HUES6 (cell line): Measurements from ENCODE around the gene CALCB.

Source experiments
- H3K27ac ChIP-seq: 2 replicates; pipeline ENCODE4 v1.7.0; 2013; ENCODE audit warnings: low read depth, mild to moderate bottlenecking, low read length, inconsistent platforms
- H3K27me3 ChIP-seq: 2 replicates; pipeline ENCODE4 v1.6.1; 2013; ENCODE audit warnings: low read length; ENCODE audit not compliant: control insufficient read depth, insufficient read depth
- H3K36me3 ChIP-seq: 2 replicates; pipeline ENCODE4 v1.6.1; 2013; ENCODE audit warnings: low read length; ENCODE audit not compliant: control insufficient read depth, insufficient read depth
- H3K4me1 ChIP-seq: 2 replicates; pipeline ENCODE4 v1.6.1; 2013; ENCODE audit warnings: low read length; ENCODE audit not compliant: control insufficient read depth, insufficient read depth
- H3K4me3 ChIP-seq: 2 replicates; pipeline ENCODE4 v1.5.1; 2013; ENCODE audit warnings: low read depth, low read length
- H3K9ac ChIP-seq: one replicate; pipeline ENCODE4 v1.6.1; 2013; ENCODE audit warnings: mild to moderate bottlenecking, low read length
- H3K9me3 ChIP-seq: 2 replicates; pipeline ENCODE4 v1.6.1; 2013; ENCODE audit warnings: low read depth, low read length; ENCODE audit not compliant: control insufficient read depth, insufficient read depth

Gene CALCB

DNA sequence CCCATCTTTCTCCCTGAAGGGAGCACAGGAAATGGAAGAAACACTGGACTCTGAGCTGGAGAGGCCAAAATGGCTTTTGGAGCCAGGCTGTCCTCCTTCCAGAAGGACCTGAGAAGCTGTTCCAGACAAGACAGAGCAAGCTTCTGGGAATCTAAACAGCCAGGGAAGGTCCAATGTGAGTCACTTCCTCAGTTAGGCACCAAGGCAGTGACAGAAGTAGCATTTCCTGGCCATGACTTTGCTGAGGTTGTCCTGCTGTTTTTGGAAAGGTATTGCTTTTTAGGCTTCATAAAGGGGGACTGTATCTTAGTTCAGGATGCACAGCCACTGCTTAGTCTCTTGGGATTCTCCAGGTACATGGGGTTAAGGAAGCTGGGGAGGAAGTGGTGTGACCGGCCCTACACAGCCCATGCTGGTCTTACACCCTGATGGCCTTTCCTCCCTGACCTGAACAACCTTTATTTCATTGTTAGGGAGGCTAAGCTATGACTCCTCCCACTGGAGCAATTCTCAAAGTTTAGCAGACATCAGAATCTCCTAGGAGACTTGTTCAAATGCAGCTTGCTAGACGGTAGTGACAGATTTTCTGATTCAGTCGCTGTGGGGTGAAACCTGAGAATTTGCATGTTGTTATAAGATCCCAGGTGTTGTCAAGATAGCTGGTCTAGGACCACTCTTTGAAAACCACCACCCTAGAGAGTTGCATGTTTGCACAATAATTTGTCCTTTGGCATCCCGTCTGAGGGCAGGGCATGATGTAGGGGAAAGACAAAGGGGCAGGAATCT lies 34.5 kb downstream of the CALCB start:
- H3K9me3 ChIP-seq: peaks cover 2% of the 10 kb centered on the region; the same call in 1 of the 2 replicates
- no peak overlapping the region for H3K9ac ChIP-seq
- no peaks in the 10 kb centered on the region for H3K4me1 ChIP-seq
- H3K27me3 ChIP-seq: peaks cover 7% of the 10 kb centered on the region; the same call in 1 of the 2 replicates
- no peak overlapping the region for H3K4me3 ChIP-seq
- H3K27ac ChIP-seq: no peak overlapping the region
- no peaks in the 10 kb centered on the region for H3K36me3 ChIP-seq

DNA sequence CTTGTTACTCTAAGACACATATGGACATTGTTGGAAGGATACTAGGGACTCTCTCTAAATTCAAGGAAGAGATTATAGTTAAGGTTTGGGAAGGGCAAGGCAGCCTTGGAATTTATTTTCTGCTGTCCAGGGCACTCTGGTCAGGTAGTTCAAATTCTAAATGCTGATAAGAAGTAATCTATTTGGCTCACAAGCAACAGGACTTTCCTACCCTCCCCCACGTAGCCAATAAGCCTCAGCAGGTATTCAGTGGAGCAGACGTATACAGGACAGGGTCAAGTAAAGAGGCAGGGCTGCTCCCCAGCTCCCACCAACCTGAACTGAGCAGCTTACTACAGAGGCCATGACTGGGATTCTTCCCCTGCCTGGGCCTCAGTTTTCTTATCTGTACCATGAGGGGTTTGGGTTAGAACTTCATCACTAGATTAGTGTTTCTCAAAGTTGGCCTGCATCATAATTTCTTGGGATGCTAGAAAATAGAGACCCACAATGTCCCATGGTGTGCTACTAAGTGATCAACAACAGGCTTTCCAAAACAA lies 35.3 kb downstream of the CALCB start:
- Histone ChIP-seq H3K27ac (no peak overlapping the region), H3K36me3 (no peaks in the 10 kb centered on the region), H3K4me1 (no peaks in the 10 kb centered on the region), H3K9ac (no peak overlapping the region), H3K27me3 (peaks cover 14% of the 10 kb centered on the region), H3K4me3 (no peak overlapping the region), H3K9me3 (no peaks in the 10 kb centered on the region)

DNA sequence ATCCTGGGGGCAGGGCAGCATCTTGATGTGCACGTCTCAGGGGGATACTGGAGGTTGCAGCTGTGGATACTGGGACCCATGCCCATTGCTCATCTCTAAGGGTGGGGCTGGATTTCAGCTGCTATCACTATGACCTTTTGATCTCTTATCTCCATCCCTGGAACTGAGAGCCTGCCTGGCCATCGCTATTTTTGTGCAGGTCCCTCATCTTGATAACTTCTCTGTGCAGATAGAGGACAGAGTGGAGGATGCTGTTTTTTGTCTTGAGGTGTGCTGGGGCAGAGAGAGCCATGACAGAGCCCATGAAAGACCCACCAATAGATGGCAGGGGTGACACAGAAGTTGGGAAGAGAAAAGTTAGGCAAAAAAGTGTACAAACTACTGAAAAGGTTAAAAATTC lies 36.2 kb downstream of the CALCB start:
- no peak overlapping the region for H3K4me3 ChIP-seq
- H3K4me1 ChIP-seq: 0 out of 2 replicates have a peak, but pooled peaks cover 4% of the 10 kb centered on the region
- H3K27ac ChIP-seq: no peak overlapping the region
- no peak overlapping the region for H3K9ac ChIP-seq
- no peaks in the 10 kb centered on the region for H3K36me3 ChIP-seq
- H3K27me3 ChIP-seq: peaks cover 24% of the 10 kb centered on the region
- no peaks in the 10 kb centered on the region for H3K9me3 ChIP-seq

DNA sequence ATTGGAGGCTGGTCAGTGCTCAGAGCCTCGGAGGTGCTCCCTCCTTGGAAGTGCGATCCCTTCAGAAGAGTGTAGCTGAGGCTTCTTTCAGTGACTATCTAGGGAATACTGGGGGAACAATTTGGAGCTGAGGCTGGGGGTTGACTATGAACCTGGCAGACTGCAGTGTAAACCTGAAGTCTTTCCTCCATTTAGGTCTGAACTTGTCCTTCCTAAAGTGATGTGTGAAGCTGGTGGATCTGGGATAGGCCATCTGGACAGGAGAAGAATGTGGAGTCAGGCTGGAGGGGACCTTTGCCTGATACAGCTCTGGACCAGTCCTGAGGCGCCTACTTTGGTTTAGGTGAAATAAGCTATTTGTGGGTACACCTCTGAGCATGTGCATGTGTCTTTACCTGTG lies 37.8 kb downstream of the CALCB start:
- Histone ChIP-seq H3K9me3 (no peaks in the 10 kb centered on the region), H3K9ac (no peak overlapping the region), H3K4me3 (no peak overlapping the region), H3K27ac (no peak overlapping the region), H3K27me3 (peaks cover 39% of the 10 kb centered on the region), H3K4me1 (0 out of 2 replicates have a peak, but pooled peaks cover 6% of the 10 kb centered on the region), H3K36me3 (no peaks in the 10 kb centered on the region)

DNA sequence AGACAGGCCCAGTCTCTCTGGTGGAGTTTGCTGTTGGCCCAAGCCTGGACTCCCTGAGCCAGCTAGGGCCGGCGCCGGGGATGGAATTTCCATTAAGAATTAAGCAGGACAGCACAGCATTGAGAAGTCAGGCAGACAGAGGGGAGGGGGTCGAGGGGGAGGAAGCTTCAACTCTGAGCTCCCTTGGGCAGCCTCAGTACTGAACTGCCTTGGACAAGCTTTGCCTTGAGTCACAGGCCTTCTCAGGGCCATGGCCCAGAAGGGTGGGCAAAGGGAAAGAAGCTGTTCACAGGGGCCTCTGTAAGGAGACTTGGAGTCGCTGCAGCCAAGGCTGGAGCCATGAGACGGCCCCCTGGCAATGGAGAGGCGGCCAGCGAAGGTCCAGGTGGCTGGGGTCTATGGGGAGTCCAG lies 38.7 kb downstream of the CALCB start:
- 0 out of 2 replicates have a peak, but pooled peaks cover 6% of the 10 kb centered on the region for H3K4me1 ChIP-seq

DNA sequence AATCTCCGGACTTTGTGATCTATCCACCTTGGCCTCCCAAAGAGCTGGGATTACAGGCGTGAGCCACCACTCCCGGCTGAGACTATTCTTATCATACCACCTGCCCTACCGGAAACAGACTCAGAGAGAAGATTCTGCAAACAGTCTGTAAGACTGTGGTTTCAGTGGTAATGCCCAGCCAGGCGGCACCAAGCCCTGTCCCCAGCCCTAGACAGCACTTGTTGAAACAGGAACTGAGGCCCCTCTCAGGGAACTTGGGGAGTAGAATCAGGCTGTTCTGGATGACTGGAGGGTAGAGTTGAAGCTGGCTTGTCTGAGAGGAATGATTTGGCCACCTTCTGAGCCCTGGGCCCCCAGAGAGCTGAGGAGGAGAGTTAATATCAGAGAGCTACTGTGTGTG lies 40.0 kb downstream of the CALCB start:
- no peak overlapping the region for H3K4me3 ChIP-seq
- H3K9me3 ChIP-seq: no peaks in the 10 kb centered on the region
- peaks cover 52% of the 10 kb centered on the region for H3K27me3 ChIP-seq
- no peak overlapping the region for H3K9ac ChIP-seq
- 0 out of 2 replicates have a peak, but pooled peaks cover 6% of the 10 kb centered on the region for H3K4me1 ChIP-seq
- H3K27ac ChIP-seq: no peak overlapping the region
- no peaks in the 10 kb centered on the region for H3K36me3 ChIP-seq

More for the DNA sequence above, 38.7 kb downstream of the CALCB start:
- Histone ChIP-seq H3K36me3 (no peaks in the 10 kb centered on the region), H3K9me3 (no peaks in the 10 kb centered on the region), H3K27ac (no peak overlapping the region), H3K4me3 (no peak overlapping the region), H3K27me3 (peaks cover 44% of the 10 kb centered on the region), H3K9ac (no peak overlapping the region)

DNA sequence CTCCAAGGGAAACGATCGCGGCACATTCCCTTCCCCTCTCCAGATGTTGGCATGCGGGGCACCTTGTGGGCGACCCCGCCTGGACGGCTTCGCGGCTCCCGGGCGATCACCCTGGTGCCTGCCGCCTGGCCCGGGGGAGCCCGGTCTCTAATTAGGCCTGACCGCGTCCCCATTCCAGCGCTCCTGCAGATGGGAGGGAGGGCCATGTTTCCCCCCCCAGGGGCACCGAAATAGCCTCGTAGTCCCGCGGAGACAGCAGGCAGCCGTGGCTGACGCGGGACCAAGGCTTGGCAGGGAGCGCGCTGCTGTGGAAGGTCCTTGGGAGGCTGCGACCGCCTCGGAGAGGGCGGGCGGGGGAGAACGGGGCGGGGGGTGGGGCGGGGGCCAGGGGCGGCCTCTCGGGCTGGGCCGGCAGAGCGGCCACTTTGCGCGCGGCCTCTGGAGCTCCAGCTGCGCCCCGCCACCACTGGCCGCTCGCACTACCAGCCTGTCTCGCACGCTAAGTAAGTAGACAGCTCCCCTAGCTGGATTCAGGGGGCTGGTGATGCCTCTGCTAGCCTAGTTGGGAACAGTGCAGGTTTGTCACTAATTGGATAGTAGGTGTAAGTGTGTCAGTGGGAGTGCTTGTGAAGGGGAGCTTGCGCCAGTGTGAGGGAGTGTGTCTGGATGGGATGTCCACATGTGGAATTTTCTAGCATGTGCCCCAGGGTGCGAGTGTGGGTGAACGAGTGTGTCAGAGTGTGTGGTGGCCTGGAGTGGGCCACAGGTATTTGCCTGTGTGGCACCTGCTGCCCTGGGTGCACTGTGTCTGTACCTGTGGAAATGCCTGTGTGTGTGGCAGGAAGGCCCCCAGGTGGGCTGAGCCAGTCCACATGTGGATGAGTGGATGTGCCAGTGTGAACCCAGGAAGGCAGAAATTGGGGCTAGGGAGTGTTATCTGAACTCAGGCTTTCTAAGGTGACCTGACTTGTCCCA lies 41.4 kb downstream of the CALCB start, which contains the start of gene INSC:
INSC (plus strand) TSS at position 423 of the 975 bp plus-strand sequence. CDS start 34,252 bp downstream, outside the sequence.
- Histone ChIP-seq H3K9ac (no peak within 1 kb of the TSS), H3K36me3 (no peaks in the 10 kb centered on the region), H3K4me1 (0 out of 2 replicates have a peak, but pooled peaks cover 6% of the 10 kb centered on the region), H3K9me3 (no peaks in the 10 kb centered on the region), H3K4me3 (peak within 1 kb of the TSS; percentile 63), H3K27me3 (peaks cover 56% of the 10 kb centered on the region), H3K27ac (no peak within 1 kb of the TSS)

DNA sequence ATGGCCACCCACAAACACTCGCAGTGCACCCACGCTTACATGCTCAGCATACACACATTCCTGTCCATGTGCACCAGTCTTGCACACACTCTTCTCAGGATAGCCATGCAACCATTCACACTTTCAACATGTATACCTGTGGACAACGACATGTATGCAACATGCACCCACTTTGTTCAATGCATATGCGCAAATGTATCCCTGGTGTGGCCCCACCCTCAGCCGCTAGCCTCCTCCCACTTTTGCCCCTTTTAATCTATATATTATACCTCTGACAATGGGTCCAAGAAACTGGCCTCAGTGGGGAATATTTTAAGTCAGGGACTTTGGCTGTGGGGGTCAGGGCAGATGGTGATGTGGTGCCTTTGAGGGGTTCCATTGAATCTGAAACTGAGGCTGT lies 42.3 kb downstream of the CALCB start:
- Histone ChIP-seq H3K27ac (no peak overlapping the region), H3K4me1 (0 out of 2 replicates have a peak, but pooled peaks cover 6% of the 10 kb centered on the region)

DNA sequence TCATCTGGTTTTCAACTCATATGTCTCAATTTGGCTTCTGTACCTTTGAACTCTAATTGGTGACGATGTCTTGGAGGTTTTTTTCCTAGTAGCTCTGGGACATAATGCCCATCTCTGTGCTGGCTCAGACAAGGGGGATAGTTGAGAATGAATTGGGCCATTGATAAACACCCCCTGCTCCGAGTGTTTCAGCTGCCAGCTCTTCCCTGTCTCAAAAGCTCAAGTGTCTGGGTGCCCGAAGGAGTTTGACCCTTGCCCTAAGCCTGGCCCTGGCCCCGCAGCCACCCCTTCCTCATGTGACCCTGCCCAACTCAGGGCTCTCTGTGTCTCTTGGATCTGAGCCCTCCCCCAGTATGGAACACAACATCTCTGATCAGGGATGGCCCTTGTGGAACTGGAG lies 44.4 kb downstream of the CALCB start:
- no peaks in the 10 kb centered on the region for H3K9me3 ChIP-seq
- H3K27me3 ChIP-seq: peaks cover 50% of the 10 kb centered on the region
- H3K4me3 ChIP-seq: no peak overlapping the region
- H3K9ac ChIP-seq: no peak overlapping the region
- no peaks in the 10 kb centered on the region for H3K36me3 ChIP-seq
- 0 out of 2 replicates have a peak, but pooled peaks cover 6% of the 10 kb centered on the region for H3K4me1 ChIP-seq
- no peak overlapping the region for H3K27ac ChIP-seq

More for the DNA sequence above, 42.3 kb downstream of the CALCB start:
- no peak overlapping the region for H3K9ac ChIP-seq
- no peaks in the 10 kb centered on the region for H3K36me3 ChIP-seq
- no peaks in the 10 kb centered on the region for H3K9me3 ChIP-seq
- no peak overlapping the region for H3K4me3 ChIP-seq
- H3K27me3 ChIP-seq: peaks cover 56% of the 10 kb centered on the region

DNA sequence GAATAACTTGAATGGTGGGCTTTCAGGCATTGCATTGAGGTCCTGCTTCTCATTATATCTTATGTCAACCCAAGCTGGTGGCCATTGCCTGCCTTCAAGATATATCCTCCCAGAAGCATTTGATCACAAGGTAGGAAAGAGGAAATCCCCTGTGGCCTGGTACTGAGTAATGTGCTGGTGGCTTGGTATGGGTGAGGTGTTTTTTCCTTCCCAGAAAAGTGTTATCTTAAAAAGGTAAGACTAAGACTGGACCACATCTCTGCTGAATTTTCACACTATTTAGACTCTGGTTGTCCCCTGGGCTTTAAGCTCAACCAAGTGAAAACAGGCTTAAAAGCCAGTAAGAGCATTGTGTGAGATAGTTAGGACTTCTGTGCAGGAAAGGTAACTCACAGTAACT lies 45.0 kb downstream of the CALCB start:
- no peak overlapping the region for H3K9ac ChIP-seq
- H3K9me3 ChIP-seq: no peaks in the 10 kb centered on the region
- 0 out of 2 replicates have a peak, but pooled peaks cover 6% of the 10 kb centered on the region for H3K4me1 ChIP-seq
- H3K4me3 ChIP-seq: no peak overlapping the region
- no peak overlapping the region for H3K27ac ChIP-seq
- no peaks in the 10 kb centered on the region for H3K36me3 ChIP-seq
- peaks cover 44% of the 10 kb centered on the region for H3K27me3 ChIP-seq
